ENCODE results near the gene TAAR2. TPM values are rescaled to one million over a fixed set of nuclear protein-coding genes. Genes with fewer than 3 reads are reported as not detected.

Gene TAAR2, protein sequence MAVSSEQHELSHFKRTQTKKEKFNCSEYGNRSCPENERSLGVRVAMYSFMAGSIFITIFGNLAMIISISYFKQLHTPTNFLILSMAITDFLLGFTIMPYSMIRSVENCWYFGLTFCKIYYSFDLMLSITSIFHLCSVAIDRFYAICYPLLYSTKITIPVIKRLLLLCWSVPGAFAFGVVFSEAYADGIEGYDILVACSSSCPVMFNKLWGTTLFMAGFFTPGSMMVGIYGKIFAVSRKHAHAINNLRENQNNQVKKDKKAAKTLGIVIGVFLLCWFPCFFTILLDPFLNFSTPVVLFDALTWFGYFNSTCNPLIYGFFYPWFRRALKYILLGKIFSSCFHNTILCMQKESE
- not detected in 2 replicates for total RNA-seq

DNA sequence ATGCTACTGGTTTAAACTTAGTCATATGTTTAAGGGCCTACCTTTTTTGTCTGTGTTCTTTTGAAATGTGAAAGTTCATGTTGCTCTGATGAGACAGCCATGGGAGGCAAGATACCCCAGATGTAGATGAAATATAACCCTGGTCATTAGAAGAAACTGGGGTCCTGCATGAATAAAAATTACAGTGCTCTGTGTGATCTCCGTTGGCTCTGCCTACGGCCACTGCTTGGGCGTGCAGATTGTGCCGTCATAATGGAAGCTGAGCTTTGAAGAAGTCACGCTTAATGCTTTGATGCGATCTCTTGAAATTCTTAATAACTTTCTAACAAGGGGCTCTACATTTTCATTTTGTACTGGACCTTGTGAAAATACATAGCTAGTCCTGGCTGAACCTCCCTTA, at the start of gene TAAR2:
TSS of gene TAAR2 (minus strand) at position 101 of the 400 bp plus-strand sequence. CDS start at position 101, 0 bp downstream.
- no peak for DNase-seq (ENCODE audit: low read depth)
- TF ChIP-seq, protein P1, sequence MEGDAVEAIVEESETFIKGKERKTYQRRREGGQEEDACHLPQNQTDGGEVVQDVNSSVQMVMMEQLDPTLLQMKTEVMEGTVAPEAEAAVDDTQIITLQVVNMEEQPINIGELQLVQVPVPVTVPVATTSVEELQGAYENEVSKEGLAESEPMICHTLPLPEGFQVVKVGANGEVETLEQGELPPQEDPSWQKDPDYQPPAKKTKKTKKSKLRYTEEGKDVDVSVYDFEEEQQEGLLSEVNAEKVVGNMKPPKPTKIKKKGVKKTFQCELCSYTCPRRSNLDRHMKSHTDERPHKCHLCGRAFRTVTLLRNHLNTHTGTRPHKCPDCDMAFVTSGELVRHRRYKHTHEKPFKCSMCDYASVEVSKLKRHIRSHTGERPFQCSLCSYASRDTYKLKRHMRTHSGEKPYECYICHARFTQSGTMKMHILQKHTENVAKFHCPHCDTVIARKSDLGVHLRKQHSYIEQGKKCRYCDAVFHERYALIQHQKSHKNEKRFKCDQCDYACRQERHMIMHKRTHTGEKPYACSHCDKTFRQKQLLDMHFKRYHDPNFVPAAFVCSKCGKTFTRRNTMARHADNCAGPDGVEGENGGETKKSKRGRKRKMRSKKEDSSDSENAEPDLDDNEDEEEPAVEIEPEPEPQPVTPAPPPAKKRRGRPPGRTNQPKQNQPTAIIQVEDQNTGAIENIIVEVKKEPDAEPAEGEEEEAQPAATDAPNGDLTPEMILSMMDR (conservative IDR thresholded peaks at IDR 0.05; ENCODE audit: low read depth, low read length) = no peak
- no peak within 1 kb of the TSS for H3K4me3 ChIP-seq (ENCODE audit: low read depth, low read length)

DNA sequence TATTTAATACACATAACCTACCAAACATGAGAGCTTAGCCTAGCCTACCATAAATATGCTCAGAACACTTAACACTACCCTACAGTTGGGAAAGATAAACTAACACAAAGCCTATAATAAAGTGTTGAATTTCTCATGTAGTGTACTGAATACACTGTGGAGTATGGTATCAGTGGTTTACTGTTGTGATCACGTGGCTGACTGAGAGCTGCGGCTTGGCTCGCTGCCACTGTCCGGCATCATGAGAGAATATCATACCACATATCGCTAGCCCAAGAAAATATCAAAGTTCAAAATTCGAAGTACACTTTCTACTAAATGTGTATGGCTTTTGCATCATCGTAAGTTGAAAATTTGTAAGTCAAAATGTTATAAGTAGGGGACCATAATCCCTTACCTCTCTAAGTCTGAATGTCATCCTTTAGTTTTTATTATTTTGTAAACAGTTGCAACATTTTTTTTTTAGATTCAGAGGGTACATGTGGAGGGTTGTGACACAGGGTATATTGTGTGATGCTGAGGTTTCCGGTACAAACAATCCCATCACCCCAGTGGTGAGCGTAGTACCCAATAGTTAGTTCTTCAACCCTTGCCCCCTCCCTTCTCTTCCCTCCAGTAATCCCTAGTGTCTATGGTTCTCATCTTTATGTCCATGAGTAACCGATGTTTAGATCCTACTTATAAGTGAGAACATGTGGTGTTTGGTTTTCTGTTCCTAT, 49.5 kb upstream of the TAAR2 start:
- H3K4me3 ChIP-seq (ENCODE audit: low read depth, low read length) = no peak overlapping the region
- TF ChIP-seq, protein P1 (conservative IDR thresholded peaks at IDR 0.05; ENCODE audit: low read depth, low read length) = no peak
- DNase-seq (ENCODE audit: low read depth) = no peak

DNA sequence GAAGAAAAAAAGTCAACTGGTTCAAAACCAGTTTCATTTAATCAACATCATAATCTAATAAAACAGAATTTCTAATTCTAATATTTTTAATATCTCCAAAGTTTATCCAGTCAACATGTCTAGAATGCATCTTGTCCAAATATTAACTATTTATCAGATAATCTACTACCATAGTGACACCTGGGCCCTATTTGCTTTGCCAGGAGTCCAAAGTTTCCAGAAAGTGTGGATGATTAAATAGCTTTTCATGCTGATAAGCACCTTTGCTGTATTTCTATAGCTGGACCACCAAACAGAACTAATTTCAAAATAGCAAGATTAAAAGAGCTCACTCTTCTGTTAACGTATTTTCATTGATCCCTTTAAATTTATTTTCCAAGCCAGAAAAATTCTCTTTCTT, 47.2 kb upstream of the TAAR2 start:
- DNase-seq (ENCODE audit: low read depth) = no peak
- TF ChIP-seq, protein P1 (conservative IDR thresholded peaks at IDR 0.05; ENCODE audit: low read depth, low read length) = no peak
- no peak overlapping the region for H3K4me3 ChIP-seq (ENCODE audit: low read depth, low read length)

DNA sequence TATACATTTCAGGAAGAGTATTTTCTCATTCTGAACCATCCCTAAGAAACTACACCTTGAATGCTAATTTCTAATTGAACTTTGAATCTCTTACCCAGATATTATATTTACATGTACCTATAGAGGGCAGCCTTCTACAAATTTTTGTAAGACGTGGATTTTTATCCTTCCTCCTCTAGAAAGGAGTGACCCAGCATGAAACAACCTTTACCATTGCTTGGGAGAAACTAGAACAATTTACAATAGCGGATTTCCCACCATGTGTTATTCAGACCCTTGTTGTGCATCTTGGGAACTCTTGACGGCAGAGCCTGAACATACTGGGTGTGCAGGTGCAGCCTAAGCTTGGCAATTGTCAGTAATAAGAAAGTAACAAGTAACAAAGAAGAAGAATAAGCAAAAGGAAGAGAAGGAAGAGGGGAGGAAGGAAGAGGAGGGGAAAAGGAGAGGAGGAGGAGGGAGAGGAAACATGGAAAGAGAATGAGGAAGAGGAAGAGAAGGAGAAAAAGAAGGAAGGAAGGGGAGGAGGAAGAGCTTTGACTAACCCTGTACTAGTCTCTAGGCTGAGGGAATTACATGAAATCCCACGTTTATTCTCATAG, 45.7 kb upstream of the TAAR2 start:
- H3K4me3 ChIP-seq (ENCODE audit: low read depth, low read length) = peak overlapping the region; percentile 11
- TF ChIP-seq, protein P1 (conservative IDR thresholded peaks at IDR 0.05; ENCODE audit: low read depth, low read length) = peak; percentile 59
- DNase-seq (ENCODE audit: low read depth) = no peak

DNA sequence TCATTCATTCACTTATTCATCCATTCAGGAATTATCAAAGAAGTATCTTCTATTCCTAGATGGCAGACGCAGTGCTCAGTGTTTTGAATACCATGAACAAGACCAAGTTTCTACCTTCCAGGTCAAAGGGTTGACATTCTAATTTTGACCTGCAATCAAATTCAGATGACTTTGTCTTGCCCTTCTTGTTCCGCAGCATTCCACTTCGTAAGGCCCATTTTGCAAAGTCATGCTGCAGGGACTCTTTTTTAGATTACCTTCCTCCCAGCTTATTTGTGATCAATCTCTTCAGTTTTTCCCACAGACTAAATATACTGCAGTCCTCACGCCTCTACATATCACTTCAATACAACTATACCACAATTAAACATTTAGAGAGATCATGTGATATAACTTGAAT, 42.0 kb upstream of the TAAR2 start:
- DNase-seq (ENCODE audit: low read depth) = no peak
- no peak overlapping the region for H3K4me3 ChIP-seq (ENCODE audit: low read depth, low read length)
- TF ChIP-seq, protein P1 (conservative IDR thresholded peaks at IDR 0.05; ENCODE audit: low read depth, low read length) = no peak

DNA sequence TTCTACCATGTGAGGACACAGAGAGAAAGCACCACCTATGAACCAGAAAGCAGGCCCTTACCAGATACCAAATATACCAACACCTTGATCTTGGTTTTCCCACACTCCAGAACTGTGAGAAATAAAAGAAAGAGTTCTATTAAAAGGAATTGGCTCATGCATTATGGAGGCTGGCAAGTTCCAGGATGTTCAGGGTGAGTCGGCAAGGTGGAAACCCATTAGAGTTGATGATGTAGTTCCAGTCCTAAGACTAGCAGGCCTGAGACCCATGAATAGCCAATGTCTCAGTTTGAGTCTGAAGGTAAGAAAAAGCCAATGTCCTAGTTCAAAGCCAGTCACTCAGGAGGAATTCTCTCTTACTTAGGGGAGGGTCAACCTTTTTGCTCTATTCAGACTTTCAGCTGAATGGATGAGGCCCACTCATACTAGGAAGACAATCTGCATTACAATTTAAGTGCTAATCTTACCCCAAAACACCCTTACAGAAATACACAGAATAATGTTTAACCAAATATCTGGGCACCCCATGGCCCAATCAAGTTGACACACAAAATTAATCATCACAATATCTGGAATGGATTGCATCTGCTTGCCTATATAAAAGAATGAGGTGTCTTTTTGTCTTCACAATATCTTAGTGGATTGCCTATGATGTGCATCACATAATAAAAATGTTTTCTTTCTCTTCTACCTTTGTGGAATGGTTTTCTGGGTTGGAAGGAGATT, 40.4 kb upstream of the TAAR2 start:
- H3K4me3 ChIP-seq (ENCODE audit: low read depth, low read length) = no peak overlapping the region
- TF ChIP-seq, protein P1 (conservative IDR thresholded peaks at IDR 0.05; ENCODE audit: low read depth, low read length) = no peak
- DNase-seq (ENCODE audit: low read depth) = no peak
